Amygdala (tissue), 56 donors: Measurements from ENCODE around the gene VRK2.
"Not testable (repeated sequence)": the region's sequence is repeated elsewhere in the genome, so short reads cannot be mapped to it uniquely, and the experiment has no call there.

Experiments used
- DNase-seq, 56 donors: peaks; one replicate each; lab custom pipeline; 2025; lab: John Stamatoyannopoulos, UW

VRK2 gene

DNA sequence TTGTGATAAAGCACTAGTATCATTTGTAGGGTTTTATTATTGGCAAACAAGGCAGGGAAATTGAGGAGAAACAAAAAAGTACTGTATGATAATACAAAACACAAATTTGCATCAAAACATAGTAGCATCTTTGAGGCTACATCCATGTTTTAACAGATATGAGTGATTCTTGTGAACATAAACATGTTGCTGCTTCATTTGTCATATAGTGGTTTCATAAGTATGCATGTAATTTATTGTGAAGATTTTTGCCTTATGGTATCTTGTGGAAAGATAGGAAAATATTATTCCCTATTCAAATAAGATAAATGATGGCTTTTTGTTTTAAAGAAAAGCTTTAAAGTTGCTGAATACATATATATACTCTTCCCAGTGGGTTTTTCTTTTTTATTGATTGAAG is 60.3 kb downstream of the VRK2 start:
- no peak for DNase-seq

DNA sequence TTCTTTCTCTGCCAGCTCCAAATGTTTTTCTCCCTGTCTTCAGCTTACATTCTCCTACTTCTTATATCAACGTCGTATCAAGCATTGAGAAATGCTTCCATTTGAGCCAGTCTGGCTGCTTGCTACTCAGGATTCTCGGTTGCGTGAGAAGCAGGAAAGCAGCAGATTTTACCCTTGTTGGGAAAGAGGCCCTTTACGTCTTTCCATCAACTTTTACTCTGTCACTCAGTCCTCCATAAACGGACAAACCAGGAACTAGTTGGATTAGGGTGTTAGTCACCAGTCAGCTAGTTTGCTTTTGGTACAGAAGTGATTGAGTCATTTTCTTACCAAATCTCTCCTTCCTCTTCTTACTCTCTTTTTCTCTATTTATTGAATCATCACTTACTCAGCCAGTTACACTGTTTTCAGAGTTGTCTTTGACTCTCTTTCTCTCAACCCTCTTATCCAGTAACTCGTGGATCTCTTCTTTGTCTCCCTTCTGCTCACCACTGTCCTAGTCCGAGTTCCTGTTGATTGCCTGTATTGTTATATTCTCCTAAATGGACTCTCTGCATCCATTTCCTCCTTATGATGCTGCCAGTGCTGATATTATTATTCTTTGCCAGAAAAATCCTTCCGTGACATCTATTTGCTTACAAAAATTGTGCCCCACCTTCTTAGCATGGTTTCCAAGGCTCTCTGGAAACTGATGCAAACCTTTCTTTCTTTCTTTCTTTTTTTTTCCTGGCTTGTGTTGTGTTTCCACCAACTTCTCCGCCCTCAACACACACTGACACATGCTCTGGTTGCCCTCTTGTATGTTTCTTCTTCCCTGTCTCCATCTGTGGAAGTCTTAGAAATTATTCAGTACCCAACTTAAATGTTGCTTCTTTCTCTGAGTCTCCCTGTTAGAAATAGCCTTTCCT is 61.5 kb downstream of the VRK2 start:
- no peak for DNase-seq

DNA sequence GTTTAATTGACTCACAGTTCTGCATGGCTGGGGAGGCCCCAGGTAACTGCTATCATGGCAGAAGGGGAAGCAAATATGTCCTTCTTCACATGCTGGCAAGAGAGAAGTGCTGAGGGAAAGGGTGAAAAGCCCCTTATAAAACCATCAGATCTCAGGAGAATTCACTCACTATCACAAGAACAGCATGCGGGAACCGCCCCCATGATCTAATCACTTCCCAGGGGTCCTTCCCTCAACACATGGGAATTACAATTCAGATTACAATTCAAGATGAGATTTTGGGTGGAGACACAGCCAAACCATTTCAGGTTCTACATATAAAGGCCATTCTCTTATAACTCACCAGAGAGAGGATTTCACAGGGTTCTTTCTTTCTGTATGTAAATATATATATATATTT is 62.9 kb downstream of the VRK2 start:
- no peak for DNase-seq

DNA sequence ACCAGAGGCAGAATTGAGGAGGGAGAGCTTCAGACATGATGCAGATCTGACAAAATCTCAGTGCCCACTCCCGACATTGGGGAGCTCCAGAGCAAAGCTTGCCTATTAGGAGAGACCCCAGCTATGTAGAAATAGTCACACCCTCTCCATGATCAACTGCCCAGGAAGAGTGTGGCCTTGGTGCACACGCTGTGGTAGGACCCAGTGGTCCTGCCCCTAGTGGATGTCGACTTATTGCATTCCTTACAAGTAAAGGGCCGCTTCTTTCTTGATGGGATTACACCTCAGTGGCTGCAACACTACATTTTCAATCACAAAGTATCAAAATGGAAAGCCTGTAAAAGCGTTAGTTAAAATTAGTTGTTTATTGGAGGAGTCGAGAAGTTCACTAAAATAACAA is 64.2 kb downstream of the VRK2 start:
- DNase-seq: no peak

DNA sequence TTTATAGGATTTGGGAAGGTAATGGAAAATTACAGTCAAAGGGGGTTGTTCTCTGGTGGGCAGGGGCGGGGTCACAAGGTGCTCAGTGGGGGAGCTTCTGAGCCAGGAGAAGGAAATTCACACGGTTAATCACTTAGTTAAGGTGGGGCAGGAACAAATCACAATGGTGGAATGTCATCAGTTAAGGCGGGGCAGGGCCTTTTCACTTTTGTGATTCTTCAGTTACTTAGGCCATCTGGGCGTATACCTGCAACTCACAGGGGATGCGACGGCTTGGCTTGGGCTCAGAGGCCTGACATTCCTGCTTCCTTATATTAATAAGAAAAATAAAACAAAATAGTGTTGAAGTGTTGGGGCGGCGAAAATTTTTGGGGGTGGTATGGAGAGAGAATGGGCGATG is 67.0 kb downstream of the VRK2 start:
- DNase-seq: not testable (repeated sequence)

DNA sequence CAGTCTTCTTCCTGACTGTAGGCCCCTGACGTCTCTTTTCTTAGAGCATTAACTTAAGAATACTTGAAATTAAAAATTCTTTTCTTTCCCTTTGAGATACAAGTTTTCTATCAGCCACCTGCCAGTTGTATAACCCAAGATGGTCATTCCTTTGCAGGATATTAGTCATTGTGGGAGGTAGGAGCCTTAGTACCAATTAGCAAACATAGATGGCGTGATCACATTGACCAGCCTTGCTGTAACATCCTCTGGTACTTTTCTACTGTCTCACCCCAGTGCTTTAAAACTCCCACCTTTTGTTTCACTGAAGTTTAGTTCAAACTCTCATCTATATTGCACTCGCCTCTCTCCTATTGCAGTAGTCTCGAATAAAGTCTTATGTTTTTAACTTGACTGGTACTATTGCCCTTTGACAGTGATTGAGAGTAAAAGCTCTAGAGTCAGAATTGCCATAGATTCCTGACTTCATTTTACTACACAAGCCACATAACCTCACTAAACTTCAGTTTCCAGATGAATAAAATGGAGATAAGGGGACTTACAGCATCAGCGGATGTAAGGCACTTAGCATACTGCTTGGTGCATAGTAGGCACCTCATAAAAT is 74.1 kb downstream of the VRK2 start:
- DNase-seq: no peak

DNA sequence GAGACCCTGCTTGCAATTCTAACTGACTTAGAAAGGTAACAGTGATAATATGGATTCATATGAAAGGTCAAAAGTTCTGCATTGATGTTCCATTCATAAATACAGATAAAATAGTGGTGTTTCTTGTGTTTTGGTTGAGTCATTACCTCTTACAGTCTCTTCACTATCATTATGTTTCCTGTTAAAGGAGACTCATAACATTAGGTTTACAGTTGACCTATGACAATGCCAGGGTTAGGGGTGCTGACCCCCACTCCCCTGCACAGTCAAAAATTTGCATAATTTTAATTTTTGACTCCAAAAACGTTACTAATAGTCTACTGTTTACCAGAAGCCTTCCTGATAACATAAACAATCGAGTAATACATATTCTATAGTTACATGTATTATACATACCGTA is 75.4 kb downstream of the VRK2 start:
- no peak for DNase-seq

DNA sequence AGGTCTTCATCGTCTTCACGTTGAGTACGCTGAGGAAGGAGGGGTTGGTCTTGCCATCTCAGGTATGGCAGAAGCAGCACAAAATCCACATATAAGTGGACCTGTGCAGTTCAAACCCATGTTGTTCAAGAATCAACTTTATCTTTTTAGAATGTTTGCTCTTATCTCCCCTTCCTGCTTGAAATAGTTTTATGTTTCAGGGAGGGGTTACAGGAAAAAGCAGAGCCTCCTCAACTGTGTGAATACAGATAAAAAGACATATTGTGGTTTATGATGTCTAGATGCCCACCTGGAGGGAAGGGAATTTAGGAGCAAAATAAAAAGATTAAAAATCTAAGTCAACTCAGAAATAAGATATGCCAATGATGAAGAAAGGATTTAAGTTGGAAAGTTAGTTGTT is 75.9 kb downstream of the VRK2 start:
- DNase-seq: no peak

DNA sequence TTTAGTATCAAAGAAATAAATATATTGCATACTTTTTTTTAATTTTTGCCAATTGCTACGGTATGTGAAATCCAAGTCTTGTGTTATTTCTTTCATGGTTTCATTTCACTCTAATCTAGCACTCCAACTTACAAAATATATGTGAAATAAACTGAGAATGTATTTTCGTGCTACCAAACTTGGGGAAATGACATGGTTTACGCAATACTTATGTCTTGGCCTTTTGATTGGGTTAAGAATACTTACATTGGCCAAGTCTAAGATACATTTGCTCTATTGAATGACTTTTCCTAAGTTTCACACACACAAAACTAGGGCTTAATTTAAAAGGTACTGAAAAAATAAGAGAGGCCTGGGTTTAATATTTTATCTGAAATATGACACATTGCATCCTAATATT is 80.5 kb downstream of the VRK2 start:
- DNase-seq: no peak

DNA sequence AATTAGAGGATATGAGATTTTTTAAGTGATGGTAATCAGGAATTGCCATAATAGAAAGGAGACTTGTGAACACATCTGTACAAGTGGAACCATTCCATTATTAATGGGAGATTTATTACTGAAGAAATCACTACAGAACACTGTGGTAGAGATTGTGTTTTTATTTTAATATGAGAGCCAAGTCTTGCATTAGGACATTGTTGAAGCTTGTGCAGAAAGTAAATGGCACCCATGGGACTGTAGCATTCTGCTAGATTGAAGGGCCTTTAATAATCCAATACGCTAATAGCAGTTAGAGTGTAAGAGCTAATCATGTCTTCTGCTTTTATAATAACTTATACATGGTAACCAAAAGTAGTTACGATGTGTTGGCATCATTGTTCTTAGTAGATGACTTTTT is 83.6 kb downstream of the VRK2 start:
- DNase-seq: no peak

DNA sequence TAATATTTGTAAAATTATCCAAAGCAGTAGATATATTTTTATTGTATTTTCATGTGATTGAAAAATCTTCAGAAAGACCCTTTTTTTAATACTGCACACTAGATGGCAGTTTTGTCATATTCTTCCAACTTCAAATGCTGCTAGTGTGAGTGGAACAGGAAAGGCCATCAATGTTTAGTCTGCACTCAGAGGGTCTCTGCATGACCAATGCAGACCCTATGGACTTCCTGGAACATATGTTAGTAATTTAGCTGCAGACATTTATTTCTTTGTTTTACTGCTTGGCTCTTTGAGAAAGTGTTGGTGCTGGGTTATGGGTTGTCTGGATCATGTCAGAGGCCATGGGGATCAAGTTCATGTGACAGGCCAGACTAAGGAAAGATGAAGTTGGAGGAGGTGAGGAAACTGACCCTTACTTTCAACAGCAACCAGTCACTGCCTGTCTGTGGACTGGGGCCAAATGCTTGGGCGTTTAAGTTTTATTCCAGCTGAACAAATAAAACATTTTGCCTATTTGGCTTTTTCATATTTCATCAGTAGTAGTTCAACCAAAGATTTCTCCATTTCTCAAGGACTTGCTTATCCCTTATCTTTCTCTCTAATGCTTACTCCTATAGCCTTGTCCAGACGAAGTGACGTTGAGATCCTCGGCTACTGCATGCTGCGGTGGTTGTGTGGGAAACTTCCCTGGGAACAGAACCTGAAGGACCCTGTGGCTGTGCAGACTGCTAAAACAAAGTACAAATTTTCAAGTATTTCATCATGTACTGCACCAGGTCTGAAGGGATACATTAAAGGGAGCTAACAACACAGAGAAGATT is 84.8 kb downstream of the VRK2 start:
- peak in 6 of 56 donors; percentile 4 to 51 (median 20) for DNase-seq

DNA sequence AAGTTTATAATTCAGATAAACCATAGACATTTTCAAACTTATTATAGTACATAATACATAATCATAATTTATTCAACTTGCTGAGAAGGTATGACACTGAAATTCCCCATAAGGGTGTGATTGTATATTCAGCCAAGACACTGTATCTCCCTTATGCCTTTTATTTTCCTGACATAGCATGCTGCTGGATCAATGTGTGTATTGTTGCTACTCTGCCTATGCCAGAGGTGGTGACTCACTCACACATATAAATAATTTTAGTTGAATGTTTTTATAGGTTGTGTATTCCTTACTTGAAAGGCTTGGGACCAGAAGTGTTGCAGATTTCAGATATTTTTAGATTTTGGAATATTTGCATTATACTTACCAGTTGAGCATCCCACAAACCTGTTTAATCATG is 86.8 kb downstream of the VRK2 start:
- no peak for DNase-seq

DNA sequence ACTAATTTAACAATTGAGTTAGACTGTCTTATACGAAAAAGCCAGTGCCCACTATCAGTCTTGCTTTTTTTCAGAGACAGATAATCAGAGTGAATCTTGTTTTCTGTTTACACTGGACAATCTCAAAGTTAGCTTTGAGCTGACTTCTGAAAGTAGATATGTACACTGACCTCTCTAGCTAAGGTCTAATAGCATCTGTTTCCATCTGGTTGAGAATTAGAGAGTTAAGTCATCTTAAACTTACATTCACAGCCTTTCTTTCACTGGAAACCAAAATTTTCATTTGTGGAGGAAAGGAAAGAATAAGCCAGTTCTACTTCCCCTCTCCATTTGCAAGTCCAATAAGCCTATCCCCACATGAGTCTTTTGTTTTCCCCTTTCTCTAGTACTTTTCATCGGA is 89.3 kb downstream of the VRK2 start:
- DNase-seq: no peak

DNA sequence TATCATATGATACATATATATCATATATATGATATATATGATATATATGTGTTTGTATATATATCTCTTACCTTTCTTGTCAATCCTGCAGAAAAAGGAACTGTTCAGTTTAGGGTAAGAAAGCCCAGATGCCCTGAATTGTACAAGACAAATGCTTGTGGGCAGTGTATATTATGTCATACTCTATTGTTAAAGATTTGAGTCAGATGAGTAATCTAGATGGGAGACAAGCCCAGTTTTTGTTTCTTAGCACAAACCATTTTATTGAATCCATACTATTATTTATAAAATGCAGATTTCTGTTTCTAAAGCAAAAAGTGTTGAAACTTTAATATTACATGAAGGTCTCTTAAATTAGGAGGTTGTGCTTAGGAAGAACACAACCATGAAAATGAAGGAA is 90.6 kb downstream of the VRK2 start:
- no peak for DNase-seq

DNA sequence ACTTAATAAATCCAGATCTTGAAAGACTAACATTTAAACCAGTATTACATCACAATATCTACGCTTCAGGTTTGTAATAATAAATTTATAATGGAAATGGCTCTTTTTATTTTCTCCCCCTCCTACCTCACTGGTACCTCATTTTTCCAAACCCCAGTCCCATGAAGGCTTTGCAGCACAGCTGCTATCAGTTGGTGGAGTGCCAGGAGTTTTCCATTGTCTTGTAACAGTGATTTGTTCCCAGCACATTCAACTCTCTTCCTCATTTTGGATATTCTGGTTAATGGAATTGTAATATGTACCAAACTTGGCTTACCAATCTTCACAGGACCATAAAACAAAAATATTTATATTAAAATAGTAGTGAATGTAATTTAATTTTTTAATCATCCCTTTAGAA is 91.2 kb downstream of the VRK2 start:
- DNase-seq: peak in 18 of 56 donors; percentile 0 to 57 (median 11)

DNA sequence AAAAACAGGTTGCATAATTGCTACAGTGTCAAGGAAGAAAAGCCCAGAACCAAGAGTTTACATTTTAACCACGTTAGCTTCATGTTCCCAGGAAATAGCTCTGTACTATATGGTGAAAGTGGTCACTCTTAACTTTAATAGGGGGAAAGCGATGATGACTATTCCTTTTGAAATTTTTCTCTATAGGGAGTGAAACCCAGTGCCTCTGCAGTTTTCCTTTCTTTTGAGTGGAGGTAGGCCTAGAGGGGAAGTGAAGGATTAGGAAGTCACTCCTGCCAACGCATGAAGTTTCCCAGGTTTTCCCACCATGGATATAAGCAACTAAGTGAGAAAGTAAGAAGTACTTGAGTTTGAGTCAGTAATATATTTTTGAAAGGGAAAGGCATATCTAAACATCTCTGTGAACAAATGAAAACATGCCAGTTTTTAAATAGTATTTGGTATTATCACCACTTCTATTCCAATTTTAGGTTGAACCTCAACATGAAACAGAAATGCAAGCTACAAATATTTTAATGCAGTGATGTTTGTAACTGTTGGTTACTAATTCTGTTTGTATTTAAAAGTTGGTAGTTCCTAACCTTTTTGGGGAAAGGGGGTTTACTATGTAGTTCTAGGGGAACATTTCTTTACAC is 91.9 kb downstream of the VRK2 start:
- no peak for DNase-seq

DNA sequence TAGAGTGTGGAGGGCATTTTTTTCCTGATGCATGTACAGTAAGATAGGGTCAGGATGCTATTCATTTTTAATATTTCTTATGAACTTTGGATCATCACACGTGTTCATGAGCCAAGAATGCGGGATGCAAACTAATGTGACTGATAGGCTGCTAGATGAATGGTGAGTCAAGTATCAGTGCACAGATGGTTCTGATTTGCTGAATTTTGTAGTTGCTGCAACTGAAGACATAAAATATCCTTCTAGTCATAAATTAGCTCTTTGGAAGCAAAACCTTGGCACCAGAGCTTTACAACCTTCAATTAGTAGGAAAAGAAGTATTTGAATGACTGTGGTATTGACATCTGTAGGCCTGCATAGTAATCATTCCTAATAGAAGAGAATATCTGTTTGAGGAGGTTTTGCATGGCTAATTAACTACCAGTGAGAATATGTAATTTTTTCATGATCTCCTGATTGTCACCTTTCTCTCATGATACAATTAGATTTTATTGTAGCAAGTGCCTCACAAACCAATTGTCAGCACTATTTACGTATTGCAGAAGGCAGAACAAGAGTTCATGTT is 94.0 kb downstream of the VRK2 start:
- no peak for DNase-seq

DNA sequence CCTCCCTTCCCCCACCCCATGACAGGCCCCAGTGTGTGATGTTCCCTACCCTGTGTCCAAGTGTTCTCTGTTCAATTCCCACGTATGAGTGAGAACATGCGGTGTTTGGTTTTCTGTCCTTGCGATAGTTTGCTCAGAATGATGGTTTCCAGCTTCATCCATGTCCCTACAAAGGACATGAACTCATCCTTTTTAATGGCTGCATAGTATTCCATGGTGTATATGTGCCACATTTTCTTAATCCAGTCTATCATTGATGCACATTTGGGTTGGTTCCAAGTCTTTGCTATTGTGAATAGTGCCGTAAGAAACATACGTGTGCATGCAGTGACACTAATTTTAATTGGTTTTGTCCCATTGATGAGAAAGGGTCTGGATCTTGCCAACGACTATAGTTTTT is 99.2 kb downstream of the VRK2 start:
- DNase-seq: not testable (repeated sequence)

DNA sequence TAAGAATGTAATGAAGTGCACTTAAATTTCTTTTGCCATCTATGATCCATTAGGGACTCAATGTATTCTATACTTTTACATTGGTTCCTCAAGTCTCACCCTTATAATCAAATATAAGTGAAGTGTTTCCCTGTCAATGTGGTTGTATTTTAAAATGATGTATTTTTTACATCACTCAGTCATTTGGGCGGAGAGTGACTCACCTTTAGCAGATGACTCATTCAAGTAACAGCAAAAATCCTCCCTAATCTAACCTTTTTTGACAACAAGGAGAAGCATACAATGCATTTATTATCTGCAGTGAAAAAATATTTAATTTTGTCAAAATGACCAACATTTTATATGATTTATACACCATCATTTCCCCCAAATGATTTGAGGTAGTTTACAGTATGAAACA is 100.1 kb downstream of the VRK2 start:
- DNase-seq: no peak

DNA sequence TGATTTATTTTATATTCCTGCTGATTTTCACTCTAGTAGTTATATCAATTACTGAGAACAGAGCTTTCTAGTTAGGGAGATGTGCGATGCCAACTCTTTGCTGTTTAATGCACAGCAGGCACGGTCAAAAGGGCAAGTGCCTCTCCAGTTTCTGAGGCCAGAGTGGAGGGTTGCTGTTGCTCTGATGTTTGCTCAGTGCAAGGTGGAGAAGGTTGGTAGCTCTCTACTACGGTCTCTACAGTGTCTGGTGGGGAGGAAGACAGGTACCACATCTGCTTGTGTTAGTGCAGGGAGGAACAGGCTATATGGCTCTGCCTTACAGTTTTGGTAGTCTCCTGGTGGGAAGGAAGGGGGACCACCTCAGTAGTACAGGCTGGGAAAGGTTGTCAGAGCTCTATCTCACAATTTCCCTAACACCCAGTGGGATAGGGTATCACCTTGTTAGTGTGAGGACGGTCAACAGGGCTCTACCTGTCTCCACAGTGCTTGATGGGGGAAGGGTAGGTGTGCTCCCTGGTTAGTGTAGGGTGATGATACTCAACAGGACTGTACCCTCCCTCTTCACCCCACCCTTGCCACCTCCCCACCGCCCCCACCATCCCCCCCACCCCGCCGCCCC is 108.7 kb downstream of the VRK2 start:
- DNase-seq: no peak
